Endothelial cell (in vitro differentiated cells): ENCODE data around the gene KASH5. TPM values are rescaled to one million over a fixed set of nuclear protein-coding genes. Genes with fewer than 3 reads are reported as not detected.

Experiments used
- DNase-seq: peaks from one replicate; pipeline ENCODE4 v3.0.0; 2021; ENCODE audit warnings: low spot score
- H3K27ac Mint-ChIP-seq: one replicate; pipeline ENCODE4 v1.8.0; 2021; ENCODE audit warnings: mixed read lengths, inconsistent platforms; ENCODE audit not compliant: unreplicated experiment
- H3K27me3 Mint-ChIP-seq: one replicate; pipeline ENCODE4 v1.8.0; 2021; ENCODE audit warnings: mild to moderate bottlenecking, moderate library complexity, mixed read lengths, inconsistent platforms; ENCODE audit not compliant: unreplicated experiment
- H3K36me3 Mint-ChIP-seq: one replicate; pipeline ENCODE4 v1.8.0; 2021; ENCODE audit warnings: mild to moderate bottlenecking, low read depth, mixed read lengths, inconsistent platforms; ENCODE audit not compliant: unreplicated experiment
- H3K4me1 Mint-ChIP-seq: one replicate; pipeline ENCODE4 v1.8.0; 2021; ENCODE audit warnings: mild to moderate bottlenecking, mixed read lengths, inconsistent platforms; ENCODE audit not compliant: unreplicated experiment
- H3K4me3 Mint-ChIP-seq: one replicate; pipeline ENCODE4 v1.8.0; 2021; ENCODE audit warnings: mild to moderate bottlenecking, mixed read lengths, inconsistent platforms; ENCODE audit not compliant: unreplicated experiment
- H3K9me3 Mint-ChIP-seq: one replicate; pipeline ENCODE4 v1.8.0; 2021; ENCODE audit warnings: mixed read lengths, inconsistent platforms; ENCODE audit not compliant: unreplicated experiment
- total RNA-seq: library from RNA; stranded (reverse); fragmentation: NEBNext Ultra II Directional; extraction: Animal tissue kit (Norgen Biotek cat#: 25700); gene quantifications from one replicate; pipeline ENCODE4 v1.2.1, GENCODE V29; 2021; ENCODE audit not compliant: unreplicated experiment
- TF ChIP-seq, protein P1 (sequence below): fragments of 200-600 bp; sonication (generic); IDR thresholded peaks from one replicate; pipeline ENCODE4 v1.5.0; 2021; ENCODE audit warnings: antibody characterized with exemption; ENCODE audit not compliant: unreplicated experiment

KASH5 gene
- total RNA-seq, 1 donor from 2014 or later: 0.26 TPM

GRCh38 chr19:49436381-49437017 is 48.5 kb downstream of the KASH5 start:
- Mint-ChIP-seq H3K9me3 (no peaks in the 10 kb centered on the region), H3K27me3 (peaks cover 58% of the 10 kb centered on the region), H3K4me3 (no peak overlapping the region), H3K4me1 (peaks cover 3% of the 10 kb centered on the region), H3K27ac (no peak overlapping the region), H3K36me3 (peaks cover 8% of the 10 kb centered on the region)
- TF ChIP-seq, protein P1, sequence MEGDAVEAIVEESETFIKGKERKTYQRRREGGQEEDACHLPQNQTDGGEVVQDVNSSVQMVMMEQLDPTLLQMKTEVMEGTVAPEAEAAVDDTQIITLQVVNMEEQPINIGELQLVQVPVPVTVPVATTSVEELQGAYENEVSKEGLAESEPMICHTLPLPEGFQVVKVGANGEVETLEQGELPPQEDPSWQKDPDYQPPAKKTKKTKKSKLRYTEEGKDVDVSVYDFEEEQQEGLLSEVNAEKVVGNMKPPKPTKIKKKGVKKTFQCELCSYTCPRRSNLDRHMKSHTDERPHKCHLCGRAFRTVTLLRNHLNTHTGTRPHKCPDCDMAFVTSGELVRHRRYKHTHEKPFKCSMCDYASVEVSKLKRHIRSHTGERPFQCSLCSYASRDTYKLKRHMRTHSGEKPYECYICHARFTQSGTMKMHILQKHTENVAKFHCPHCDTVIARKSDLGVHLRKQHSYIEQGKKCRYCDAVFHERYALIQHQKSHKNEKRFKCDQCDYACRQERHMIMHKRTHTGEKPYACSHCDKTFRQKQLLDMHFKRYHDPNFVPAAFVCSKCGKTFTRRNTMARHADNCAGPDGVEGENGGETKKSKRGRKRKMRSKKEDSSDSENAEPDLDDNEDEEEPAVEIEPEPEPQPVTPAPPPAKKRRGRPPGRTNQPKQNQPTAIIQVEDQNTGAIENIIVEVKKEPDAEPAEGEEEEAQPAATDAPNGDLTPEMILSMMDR: no peak
- peak; percentile 40 for DNase-seq

- H3K4me3 Mint-ChIP-seq: no peak overlapping the region
- H3K27ac Mint-ChIP-seq: no peak overlapping the region
- H3K4me1 Mint-ChIP-seq: peaks cover 9% of the 10 kb centered on the region
- no peak for DNase-seq
- H3K9me3 Mint-ChIP-seq: no peaks in the 10 kb centered on the region
- H3K36me3 Mint-ChIP-seq: peaks cover 15% of the 10 kb centered on the region
- TF ChIP-seq, protein P1: no peak
- peaks cover 61% of the 10 kb centered on the region for H3K27me3 Mint-ChIP-seq
These were observed 49.2 kb downstream of the KASH5 start for GRCh38 chr19:49437231-49437630.

- DNase-seq: no peak
- TF ChIP-seq, protein P1: no peak
- Mint-ChIP-seq H3K27ac (no peak overlapping the region), H3K9me3 (no peaks in the 10 kb centered on the region), H3K36me3 (peaks cover 15% of the 10 kb centered on the region), H3K27me3 (peaks cover 61% of the 10 kb centered on the region), H3K4me3 (no peak overlapping the region), H3K4me1 (peaks cover 12% of the 10 kb centered on the region)
These were observed 50.2 kb downstream of the KASH5 start for GRCh38 chr19:49438261-49438660.

DNA sequence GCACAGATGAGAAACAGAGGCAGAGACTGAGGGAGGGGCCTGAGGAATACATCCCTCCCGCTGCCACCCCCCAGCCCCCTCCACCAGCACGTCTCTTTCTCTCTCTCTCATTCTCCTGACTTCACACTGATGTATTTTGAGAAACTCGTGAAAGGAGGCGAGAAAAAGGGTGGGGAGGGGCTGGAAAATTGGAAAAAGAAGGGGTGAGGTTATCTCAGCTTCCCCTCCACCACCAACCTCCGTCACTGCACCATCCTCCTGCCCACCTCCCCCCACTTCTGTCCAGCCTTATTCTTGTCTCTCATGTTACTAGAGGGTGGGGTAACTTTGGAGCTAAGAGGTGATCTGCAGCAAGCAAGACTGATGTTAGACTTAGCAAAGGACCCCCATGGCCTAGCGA is 51.8 kb downstream of the KASH5 start:
- Mint-ChIP-seq H3K4me1 (peaks cover 14% of the 10 kb centered on the region), H3K27ac (no peak overlapping the region), H3K36me3 (peaks cover 15% of the 10 kb centered on the region), H3K4me3 (no peak overlapping the region), H3K9me3 (no peaks in the 10 kb centered on the region), H3K27me3 (peaks cover 59% of the 10 kb centered on the region)
- TF ChIP-seq, protein P1: no peak
- DNase-seq: no peak

DNA sequence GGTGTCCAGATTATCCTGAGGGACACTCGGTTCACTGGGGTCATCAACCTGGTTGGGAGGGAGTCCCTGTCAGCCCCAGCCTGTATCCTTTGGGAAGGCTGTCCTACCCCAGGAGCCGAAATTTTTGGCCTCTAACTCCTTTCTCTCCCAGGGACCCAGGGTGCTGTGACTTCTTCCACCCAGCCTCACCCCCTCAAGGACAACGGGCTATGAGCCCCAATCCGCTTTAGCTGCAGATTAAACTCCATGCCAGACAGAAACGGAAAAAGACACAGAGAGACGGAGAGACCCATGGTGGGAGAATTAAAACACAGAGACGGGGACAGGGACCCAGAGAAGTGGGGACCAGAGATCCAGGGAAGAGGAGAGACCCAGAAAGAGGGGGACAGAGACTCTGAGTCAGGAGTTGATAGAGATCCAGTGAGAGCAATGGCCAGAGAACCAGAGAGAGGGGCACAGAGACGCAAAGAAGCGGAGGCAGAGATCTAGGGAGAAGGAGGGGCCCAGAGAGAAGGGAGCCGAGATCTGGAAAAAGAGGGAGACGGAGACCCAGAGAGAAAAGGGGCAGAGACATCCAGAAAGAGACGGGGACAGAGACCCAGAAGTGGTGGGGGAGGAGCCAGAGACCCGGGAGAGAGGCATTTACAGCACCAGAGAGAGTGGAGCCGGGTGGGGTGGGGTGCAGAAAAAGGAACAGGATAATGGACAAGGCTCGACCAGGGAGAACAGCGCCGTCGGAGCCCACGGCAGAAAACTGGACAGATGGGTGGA is 52.6 kb downstream of the KASH5 start:
- Mint-ChIP-seq H3K9me3 (no peaks in the 10 kb centered on the region), H3K4me3 (peak overlapping the region; percentile 68), H3K36me3 (peaks cover 7% of the 10 kb centered on the region), H3K4me1 (peaks cover 14% of the 10 kb centered on the region), H3K27me3 (peaks cover 58% of the 10 kb centered on the region), H3K27ac (no peak overlapping the region)
- TF ChIP-seq, protein P1: no peak
- no peak for DNase-seq
